Nephron (organoid): ENCODE measurements around the gene GPR160.

ENCODE experiments used
- H3K27ac Mint-ChIP-seq, 3 experiments: 2 replicates each; pipeline ENCODE4 v1.8.0; 2020; ENCODE audit warnings: mixed read lengths in 3 of 3, mild to moderate bottlenecking in 2 of 3, moderate library complexity in 1 of 3
- H3K27me3 Mint-ChIP-seq: 2 replicates; pipeline ENCODE4 v1.8.0; 2021; ENCODE audit warnings: low read depth, mild to moderate bottlenecking, moderate library complexity, mixed read lengths
- H3K36me3 Mint-ChIP-seq: 2 replicates; pipeline ENCODE4 v1.8.0; 2020; ENCODE audit warnings: low read depth, mixed read lengths
- H3K4me1 Mint-ChIP-seq: 2 replicates; pipeline ENCODE4 v1.8.0; 2020; ENCODE audit warnings: mixed read lengths
- H3K4me3 Mint-ChIP-seq, 3 experiments: 2 replicates each; pipeline ENCODE4 v1.8.0; 2020; ENCODE audit warnings: mild to moderate bottlenecking in 3 of 3, mixed read lengths in 3 of 3, moderate library complexity in 2 of 3
- H3K9me3 Mint-ChIP-seq: 2 replicates; pipeline ENCODE4 v1.8.0; 2020; ENCODE audit warnings: mixed read lengths
- TF ChIP-seq, protein P1 (sequence below), 3 experiments: fragments of 200-600 bp; sonication (generic); IDR thresholded peaks; one replicate each; pipeline ENCODE4 v1.5.0; 2021; ENCODE audit warnings: antibody characterized with exemption in 3 of 3; ENCODE audit not compliant: unreplicated experiment in 3 of 3

GPR160 gene

DNA sequence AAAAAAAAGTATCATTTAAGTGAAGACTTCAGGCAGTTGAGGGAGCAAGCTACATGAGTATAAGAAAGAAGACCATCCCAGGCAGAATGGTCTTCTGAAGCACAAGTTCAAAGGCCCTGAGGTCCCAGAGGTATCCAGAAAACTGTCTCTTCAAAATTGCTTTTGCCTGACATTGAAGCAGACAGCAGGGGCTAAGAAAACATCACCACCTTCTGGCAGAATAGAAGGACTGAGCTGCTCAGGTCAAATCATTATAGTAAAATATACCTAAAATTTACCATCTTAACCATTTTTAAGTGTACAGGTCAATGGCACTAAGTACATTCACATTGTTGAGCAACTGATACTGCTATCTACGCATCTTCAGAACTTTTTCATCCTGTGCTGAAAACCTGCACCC lies 16.4 kb downstream of the GPR160 start:
- Mint-ChIP-seq H3K9me3 (no peaks in the 10 kb centered on the region), H3K4me3 (no peak overlapping the region), H3K27ac (no peak overlapping the region), H3K27me3 (no peaks in the 10 kb centered on the region), H3K36me3 (no peaks in the 10 kb centered on the region), H3K4me1 (no peaks in the 10 kb centered on the region)
- TF ChIP-seq, protein P1, sequence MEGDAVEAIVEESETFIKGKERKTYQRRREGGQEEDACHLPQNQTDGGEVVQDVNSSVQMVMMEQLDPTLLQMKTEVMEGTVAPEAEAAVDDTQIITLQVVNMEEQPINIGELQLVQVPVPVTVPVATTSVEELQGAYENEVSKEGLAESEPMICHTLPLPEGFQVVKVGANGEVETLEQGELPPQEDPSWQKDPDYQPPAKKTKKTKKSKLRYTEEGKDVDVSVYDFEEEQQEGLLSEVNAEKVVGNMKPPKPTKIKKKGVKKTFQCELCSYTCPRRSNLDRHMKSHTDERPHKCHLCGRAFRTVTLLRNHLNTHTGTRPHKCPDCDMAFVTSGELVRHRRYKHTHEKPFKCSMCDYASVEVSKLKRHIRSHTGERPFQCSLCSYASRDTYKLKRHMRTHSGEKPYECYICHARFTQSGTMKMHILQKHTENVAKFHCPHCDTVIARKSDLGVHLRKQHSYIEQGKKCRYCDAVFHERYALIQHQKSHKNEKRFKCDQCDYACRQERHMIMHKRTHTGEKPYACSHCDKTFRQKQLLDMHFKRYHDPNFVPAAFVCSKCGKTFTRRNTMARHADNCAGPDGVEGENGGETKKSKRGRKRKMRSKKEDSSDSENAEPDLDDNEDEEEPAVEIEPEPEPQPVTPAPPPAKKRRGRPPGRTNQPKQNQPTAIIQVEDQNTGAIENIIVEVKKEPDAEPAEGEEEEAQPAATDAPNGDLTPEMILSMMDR (IDR thresholded peaks at IDR 0.05; ENCODE audit: unreplicated experiment in 3 of 3): peak in 2 of 3 experiments; percentile 15 to 20

DNA sequence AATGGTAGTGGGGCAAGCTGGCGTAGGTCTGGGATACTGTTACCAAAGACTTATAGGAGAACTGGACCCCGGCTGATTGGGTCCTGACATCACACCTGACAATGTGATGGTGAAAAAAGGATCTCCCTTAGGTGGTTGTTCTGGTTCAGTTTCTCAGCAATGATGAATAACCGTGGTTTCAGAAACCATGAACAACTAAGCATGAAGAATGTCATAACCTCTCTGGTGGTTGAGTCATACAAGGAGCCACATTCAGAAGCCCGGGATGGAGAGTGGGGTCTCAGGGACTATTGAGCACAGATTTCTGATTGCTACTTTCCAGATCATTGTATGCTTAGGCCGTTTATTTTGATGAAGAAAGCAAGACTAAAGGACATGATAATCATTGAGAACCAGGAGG lies 17.4 kb downstream of the GPR160 start:
- Mint-ChIP-seq H3K27me3 (no peaks in the 10 kb centered on the region), H3K9me3 (no peaks in the 10 kb centered on the region), H3K4me1 (no peaks in the 10 kb centered on the region), H3K4me3 (no peak overlapping the region), H3K27ac (no peak overlapping the region), H3K36me3 (no peaks in the 10 kb centered on the region)
- TF ChIP-seq, protein P1 (IDR thresholded peaks at IDR 0.05; ENCODE audit: unreplicated experiment in 3 of 3): no peak

DNA sequence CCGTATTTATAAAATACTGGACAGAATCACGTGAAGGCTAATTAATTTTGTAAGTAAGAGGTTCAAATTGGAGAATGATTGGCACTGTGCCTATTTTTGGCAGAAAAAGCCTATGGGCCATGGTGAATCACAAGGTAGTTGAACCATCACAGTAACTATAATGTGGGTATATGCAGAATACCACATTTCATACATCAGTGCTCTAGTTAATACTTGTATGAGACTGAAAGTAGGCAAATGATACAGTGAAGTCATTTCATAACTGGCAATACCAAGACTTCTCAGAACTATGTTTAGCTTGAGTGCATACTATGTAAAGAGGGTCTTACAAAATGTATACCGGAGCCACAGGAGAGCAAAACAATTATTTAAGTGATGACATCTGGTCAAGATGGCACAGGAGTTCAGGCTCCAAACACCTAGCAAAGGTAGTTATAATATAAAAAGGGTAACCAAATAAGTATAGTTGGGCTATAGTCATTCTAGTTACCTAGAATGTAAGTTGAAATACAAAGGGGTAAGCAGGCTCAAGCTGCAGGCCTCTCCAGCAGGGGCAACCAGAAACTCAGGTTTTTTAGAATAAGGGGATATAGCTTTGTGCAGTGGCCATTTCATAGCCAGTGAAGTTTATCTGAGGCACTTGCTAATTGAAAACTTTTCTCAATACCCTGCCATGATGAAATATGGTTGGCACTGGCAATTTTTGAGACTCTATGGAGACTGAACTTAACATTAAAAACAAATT lies 19.1 kb downstream of the GPR160 start:
- no peaks in the 10 kb centered on the region for H3K9me3 Mint-ChIP-seq
- no peaks in the 10 kb centered on the region for H3K27me3 Mint-ChIP-seq
- no peak overlapping the region for H3K4me3 Mint-ChIP-seq
- no peaks in the 10 kb centered on the region for H3K4me1 Mint-ChIP-seq
- H3K36me3 Mint-ChIP-seq: no peaks in the 10 kb centered on the region
- TF ChIP-seq, protein P1 (IDR thresholded peaks at IDR 0.05; ENCODE audit: unreplicated experiment in 3 of 3): no peak
- H3K27ac Mint-ChIP-seq: no peak overlapping the region

DNA sequence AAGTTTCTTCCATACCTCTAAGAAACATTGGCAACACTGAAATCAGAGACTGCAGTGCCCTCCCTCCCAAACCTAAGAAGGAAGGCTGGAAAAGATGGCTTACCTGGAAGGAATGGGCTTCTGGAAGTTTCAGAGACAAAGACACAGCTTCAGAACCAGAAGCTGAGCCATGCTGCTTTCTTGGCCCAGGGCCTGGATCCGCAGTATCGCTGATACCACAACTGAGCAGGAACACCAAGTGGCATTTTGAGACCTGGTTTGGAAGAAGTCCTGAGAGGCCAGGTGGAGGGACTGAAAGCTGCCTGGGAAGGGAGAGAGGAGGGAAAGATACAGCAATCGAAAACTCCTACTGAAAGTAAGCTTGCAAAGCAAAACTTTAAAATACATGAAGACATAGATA lies 19.8 kb downstream of the GPR160 start:
- Mint-ChIP-seq H3K27me3 (no peaks in the 10 kb centered on the region), H3K4me1 (no peaks in the 10 kb centered on the region), H3K36me3 (peaks cover 2% of the 10 kb centered on the region), H3K27ac (no peak overlapping the region), H3K9me3 (no peaks in the 10 kb centered on the region), H3K4me3 (no peak overlapping the region)
- TF ChIP-seq, protein P1 (IDR thresholded peaks at IDR 0.05; ENCODE audit: unreplicated experiment in 3 of 3): no peak

DNA sequence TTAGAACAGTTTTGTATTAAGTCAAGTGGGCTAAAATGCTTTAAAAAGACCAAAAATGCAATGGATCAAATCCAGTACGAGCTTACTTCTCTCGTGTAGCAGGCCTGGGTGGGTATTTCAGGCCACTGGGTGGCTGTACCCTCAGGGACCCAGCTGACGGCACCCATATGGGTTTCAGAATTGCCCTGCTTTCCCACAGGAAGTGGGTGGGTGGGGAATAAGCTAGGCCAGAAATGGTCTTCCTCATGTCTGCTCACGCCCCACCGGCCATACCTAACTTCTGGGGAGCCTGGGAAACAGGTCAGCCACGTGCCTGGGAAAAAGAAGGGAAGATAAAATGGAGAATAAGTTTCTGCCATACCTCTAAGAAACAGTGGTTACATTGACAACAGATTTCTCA lies 20.3 kb downstream of the GPR160 start:
- TF ChIP-seq, protein P1 (IDR thresholded peaks at IDR 0.05; ENCODE audit: unreplicated experiment in 3 of 3): no peak
- peaks cover 3% of the 10 kb centered on the region for H3K36me3 Mint-ChIP-seq
- H3K27me3 Mint-ChIP-seq: no peaks in the 10 kb centered on the region
- H3K27ac Mint-ChIP-seq: no peak overlapping the region
- no peak overlapping the region for H3K4me3 Mint-ChIP-seq
- H3K9me3 Mint-ChIP-seq: no peaks in the 10 kb centered on the region
- no peaks in the 10 kb centered on the region for H3K4me1 Mint-ChIP-seq

DNA sequence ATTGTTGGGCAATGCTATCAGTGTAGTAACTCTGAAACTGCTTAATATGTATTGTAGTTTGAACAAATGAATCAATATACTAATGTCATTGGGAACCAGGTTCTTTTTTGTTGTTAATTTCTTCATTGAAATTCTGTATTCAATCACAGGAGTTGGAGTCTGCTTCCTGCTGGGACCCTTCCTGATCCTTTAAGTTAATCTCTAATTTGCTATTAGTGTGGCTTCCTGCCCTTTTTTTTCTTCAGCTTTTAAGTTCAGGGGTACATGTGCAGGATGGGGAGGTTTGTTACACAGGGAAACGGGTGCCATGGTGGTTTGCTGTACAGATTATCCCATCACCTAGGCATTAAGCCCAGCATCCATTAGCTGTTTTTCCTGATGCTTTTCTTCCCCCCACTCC lies 21.7 kb downstream of the GPR160 start:
- Mint-ChIP-seq H3K4me3 (no peak overlapping the region), H3K27ac (no peak overlapping the region), H3K27me3 (no peaks in the 10 kb centered on the region)

More for the DNA sequence above, 21.7 kb downstream of the GPR160 start:
- TF ChIP-seq, protein P1 (IDR thresholded peaks at IDR 0.05; ENCODE audit: unreplicated experiment in 3 of 3): no peak
- Mint-ChIP-seq H3K36me3 (peaks cover 3% of the 10 kb centered on the region), H3K9me3 (no peaks in the 10 kb centered on the region), H3K4me1 (no peaks in the 10 kb centered on the region)
